Spleen (tissue), 7 donors: Measurements from ENCODE around the gene EIF2D.

Source experiments
- POLR2A ChIP-seq, 3 donors: fragments of 450-650 bp; IDR thresholded peaks; one replicate each; pipeline ENCODE4 v1.5.1; 2017; ENCODE audit warnings: antibody characterized with exemption in 3 of 3, mild to moderate bottlenecking in 1 of 3
- POLR2AphosphoS5 ChIP-seq, 3 donors: sonication (generic); formaldehyde crosslinking; IDR thresholded peaks; one replicate each; pipeline ENCODE4 v1.5.1; 2017; ENCODE audit warnings: antibody characterized with exemption in 3 of 3
- TF ChIP-seq, protein P1 (sequence below), 11 experiments: fragments of 200-600 bp in 7 of 11; fragments of 450-650 bp in 4 of 11; sonication (generic) in 4 of 11; IDR thresholded peaks in 8 of 11; conservative IDR thresholded peaks in 3 of 11; 1 replicate in 7 of 11; 2 replicates in 4 of 11; pipeline versions ENCODE4 v1.4.0 to v1.8.0; 2016 to 2021; ENCODE audit warnings: antibody characterized with exemption in 11 of 11, inconsistent platforms in 4 of 11, mild to moderate bottlenecking in 1 of 11
- donor health status: DM: no; HTN: no; CAD: no; lungs with moderate emphysema.
- donor health status: DM: no; HTN: no; CAD: no.
- donor health status: DM: no; HTN: no; CAD: no.

DNA sequence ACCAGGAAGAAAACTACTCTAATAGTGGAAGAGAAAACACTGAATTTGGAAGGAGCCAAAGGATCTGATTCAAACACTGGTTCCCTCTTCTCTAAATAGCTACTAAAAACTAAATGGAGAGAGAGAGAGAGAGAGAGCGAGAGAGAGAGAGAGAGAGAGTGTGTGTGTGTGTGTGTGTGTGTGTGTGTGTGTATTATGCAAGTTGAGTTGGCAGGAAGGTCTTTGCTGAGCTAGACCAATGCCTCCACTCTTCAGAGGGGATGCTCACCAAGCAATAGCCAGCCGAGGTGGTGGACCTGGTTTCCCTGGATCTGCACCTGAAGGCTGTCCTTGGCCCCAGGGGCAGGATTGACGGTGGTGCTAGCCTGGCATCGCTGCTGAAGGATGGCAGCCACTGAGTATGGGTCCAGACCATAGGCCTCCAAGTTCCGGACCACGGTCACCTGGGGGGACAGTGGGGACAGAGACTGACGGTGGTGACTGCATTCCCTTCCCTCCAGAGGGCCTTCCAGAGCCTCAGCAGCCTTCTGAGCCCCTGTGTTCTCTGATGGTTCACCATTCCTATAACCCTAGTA, 18.8 kb downstream of the EIF2D start:
- TF ChIP-seq, protein P1, sequence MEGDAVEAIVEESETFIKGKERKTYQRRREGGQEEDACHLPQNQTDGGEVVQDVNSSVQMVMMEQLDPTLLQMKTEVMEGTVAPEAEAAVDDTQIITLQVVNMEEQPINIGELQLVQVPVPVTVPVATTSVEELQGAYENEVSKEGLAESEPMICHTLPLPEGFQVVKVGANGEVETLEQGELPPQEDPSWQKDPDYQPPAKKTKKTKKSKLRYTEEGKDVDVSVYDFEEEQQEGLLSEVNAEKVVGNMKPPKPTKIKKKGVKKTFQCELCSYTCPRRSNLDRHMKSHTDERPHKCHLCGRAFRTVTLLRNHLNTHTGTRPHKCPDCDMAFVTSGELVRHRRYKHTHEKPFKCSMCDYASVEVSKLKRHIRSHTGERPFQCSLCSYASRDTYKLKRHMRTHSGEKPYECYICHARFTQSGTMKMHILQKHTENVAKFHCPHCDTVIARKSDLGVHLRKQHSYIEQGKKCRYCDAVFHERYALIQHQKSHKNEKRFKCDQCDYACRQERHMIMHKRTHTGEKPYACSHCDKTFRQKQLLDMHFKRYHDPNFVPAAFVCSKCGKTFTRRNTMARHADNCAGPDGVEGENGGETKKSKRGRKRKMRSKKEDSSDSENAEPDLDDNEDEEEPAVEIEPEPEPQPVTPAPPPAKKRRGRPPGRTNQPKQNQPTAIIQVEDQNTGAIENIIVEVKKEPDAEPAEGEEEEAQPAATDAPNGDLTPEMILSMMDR (IDR thresholded peaks at IDR 0.05 in 8 of 11, conservative IDR thresholded peaks at IDR 0.05 in 3 of 11), result no peak
- TF ChIP-seq POLR2AphosphoS5 (IDR thresholded peaks at IDR 0.05) (peak in 1 of 3 donors; percentile 59), POLR2A (IDR thresholded peaks at IDR 0.05) (no peak)
